T-helper 1 cell (primary cell): ENCODE data around the gene DAP.
"Not testable (repeated sequence)": the region's sequence is repeated elsewhere in the genome, so short reads cannot be mapped to it uniquely, and the experiment has no call there.

Source experiments
- DNase-seq, 5 donors: peaks; one replicate each; pipeline ENCODE4 v3.0.0-alpha.2; 2012 to 2020

DAP gene

DNA sequence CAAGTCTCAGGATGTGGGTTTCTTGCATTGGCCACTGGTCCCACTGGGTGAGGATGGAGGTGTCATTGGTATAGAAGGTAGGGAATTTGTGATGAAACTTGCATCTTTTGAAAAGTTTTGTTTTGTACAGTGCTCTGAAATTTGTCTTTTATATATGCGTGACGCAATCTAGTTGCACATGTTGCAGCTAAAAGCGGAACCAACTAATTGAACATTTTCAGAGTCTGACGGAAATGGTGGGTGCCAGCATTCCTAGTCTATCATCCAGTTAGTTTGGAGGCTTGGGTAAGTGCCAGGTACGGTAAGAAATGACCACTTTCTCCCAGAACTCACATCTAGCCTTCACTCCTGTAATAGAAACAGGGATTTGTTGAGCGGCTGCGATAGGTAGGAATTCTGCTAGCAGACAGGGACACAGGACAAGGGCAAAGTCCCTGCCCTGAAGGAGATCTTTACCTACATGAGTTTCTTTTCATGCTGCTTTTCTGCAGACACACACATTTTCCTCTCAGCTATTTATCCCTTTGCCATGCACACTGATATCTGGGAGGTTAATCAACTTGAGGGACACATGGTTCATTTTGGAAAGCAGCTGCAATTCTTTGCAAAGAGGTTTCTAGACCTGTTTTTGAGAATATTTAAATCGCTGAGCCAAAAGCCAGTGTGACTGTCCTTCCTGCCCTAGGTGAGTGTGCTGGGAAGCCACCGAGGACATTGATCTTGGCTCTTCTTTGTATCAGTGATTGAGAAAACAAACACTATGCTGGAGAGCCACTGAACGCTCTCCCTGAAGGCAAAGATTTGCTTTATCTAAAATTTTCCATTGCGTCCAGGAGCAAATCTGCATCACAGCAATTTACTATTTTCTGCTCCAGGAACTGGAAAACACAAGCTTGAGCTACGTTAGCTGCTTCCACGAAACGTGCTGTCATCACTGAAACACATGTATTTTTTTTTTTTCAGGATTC lies 89.7 kb downstream of the DAP start:
- DNase-seq, result no peak

- no peak for DNase-seq
These were observed 91.1 kb downstream of the DAP start for GRCh38 chr5:10669983-10670382.

DNA sequence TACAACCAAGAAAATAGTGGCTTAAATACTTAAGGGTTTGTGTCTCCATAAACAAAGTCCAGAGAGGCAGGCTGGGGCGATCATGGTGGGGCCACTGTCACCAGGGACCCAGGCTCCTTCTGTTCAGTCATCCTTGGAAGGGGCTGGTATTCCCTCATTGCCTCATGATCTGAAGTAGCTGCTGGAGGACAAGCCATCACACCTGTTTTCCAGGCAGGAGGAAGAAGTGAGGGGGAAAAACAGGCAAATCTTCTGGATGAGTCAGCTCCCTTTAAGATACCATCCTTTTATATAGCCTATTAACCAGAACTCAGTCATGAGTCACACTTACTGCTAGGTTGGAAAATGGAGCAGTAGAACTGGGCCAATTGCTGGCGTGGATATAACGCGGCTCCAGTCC lies 92.3 kb downstream of the DAP start:
- DNase-seq, result no peak

GRCh38 chr5:10667431-10668057 lies 93.5 kb downstream of the DAP start:
- no peak for DNase-seq

DNA sequence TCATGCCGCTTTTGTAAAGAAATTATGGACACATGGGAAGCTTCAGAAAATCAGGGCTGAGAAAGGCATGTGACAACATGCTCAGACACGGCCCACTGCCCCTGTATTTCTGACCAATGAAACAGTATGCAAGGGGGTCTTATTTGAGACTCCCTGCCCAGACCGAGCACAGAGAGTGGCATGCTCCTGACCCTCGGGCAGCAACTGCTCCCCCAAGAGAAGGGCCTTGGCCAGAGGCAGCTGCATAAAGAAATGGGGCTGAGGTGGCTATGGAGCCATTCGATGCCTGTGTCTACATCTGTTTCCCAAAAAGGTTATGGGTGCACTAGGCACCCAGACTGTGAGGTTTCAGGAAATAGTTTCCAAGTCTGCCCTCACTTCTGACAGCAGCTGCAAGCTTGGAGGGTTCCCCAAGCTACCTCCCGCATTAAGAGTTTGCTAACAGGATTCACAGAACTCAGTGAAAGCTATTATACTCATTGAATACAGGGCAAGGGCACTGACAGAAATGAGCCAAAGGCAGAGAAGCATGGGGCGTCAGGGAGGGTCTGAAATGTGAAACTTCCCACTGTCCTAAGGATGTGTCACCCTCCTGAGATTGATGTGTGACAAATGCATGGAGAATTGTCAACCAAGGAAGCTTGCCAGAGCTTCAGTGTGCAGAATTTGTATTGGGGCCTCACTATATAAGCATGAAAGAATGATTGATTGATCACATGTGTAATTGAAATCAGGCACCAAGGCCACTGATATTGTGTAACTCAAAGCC lies 94.3 kb downstream of the DAP start:
- DNase-seq, result no peak

GRCh38 chr5:10665799-10666198 lies 95.2 kb downstream of the DAP start:
- DNase-seq, result no peak

DNA sequence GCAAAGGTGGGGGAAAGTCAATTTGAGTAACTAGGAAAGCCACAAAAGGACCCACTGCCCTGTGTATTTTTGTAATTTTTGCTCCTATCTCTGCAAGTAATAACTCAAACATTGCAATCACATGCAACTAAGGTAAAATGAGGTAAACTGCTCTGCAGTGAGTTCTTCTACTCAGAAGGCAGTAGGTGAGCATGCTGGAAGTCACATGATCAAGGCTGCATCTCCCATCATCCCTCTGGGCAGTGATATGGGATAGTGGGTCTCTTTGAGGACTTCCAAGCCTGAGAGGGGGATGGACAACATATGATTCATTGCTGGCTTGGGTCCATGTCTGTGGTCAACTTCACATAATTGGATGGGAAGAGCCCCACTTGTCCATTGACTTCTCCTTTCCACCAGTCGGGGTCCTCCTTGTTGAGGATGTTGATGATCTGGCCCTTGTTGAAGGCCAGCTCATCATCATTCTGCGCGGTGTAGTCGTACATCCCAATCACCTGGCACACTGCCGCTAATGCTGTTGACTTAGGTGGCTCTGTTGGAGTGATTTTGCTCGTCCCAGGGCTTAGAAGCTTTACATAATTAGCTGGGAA lies 96.8 kb downstream of the DAP start:
- DNase-seq, result not testable (repeated sequence)

DNA sequence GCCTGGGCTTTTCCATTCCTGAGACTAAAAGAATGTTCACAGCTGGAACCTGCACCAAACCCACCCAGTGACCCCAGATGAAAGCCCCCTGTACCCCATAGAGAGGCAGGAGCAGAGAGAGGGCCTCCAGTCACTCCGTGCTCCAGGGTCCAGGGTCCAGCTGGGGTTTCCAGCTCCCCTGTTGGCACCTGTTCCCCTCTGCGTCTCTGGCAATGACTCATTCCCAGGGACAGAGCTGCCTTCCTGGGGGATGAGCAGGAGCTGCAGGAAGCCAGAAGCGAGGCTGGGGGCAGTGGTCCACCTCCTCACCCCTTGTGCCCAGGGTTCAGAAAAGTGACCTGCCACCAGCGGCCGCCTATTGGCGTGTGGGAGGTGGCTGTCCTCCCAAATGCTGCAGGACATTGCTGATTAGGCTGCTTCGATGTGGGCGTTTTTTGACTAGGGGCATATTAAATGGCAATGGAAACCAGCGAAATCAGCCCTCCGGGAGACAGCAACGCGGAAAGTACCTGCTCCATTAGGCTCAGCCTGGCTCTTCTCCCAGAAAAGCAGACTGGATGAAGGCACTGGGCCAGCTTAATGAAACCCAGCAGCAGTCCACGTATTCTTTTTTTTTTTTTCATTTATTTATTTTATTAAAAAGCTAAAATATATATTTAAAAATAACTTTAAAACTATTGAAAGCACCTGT lies 97.4 kb downstream of the DAP start:
- DNase-seq, result no peak

GRCh38 chr5:10662661-10663488 lies 98.2 kb downstream of the DAP start:
- no peak for DNase-seq

DNA sequence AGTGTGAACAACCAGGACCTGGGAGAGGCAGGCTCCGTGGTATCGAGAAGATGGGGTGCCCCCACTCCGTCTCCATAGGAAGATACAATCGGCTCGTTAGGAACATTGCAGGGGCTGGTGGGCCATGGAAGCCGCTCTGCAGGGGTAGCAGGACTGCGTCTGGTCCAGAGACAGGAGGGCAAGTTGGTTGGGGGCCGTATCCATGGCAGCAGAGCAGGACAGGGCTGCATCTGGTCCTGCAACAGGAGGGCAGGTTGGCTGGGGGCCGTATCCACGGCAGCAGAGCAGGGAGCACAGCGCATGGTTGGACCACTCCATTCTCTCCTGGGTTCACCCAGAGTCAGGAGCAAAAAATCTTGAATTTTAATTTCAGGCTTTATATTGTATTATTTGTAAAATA lies 99.0 kb downstream of the DAP start:
- DNase-seq, result no peak

DNA sequence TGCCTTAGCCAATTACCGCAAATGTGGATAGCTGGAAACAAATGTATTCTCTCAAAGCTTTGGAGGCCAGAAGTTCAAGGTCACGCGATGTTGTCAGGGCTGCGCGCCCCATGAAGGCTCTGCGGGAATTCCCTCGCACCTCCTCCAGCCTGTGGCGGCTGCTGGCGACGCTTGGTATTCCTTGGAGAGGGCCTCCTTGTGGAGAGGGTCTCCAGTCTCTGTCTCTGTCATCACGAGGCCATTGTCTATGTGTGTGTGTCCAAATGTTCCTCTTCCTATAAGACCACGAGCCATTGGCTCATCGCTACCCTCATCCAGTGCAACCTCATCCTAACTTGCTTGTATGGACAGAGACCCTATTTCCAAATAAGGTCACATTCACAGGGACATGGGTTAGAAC lies 99.6 kb downstream of the DAP start:
- DNase-seq, result no peak

- no peak for DNase-seq
These were observed 100.2 kb downstream of the DAP start for GRCh38 chr5:10660720-10661387.

DNA sequence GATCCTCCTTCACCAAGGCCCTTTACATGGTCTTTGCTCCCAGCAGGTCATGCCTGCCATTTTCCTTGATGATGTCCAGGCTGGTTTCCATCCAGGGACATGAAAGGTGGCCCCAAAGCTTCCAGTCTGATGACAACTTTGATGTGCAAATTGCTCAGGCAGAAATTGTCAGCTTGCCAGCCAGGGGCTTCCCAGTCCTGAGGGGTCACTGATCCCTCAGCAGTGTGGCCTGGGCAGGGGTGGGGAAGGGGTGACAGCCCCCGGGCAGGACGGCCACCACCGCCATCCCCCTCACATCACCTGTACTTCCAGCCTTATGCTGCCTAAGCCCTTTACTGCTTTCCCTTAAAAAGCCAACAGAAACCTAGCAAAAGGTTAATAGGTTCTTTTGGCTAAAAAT lies 100.9 kb downstream of the DAP start:
- DNase-seq, result no peak

- no peak for DNase-seq
These were observed 102.8 kb downstream of the DAP start for GRCh38 chr5:10658265-10658664.

GRCh38 chr5:10655972-10656830 lies 104.8 kb downstream of the DAP start:
- DNase-seq, result no peak

GRCh38 chr5:10655161-10655971 lies 105.7 kb downstream of the DAP start:
- no peak for DNase-seq

- no peak for DNase-seq
These were observed 106.5 kb downstream of the DAP start for GRCh38 chr5:10654566-10654965.

GRCh38 chr5:10653751-10654400 lies 107.2 kb downstream of the DAP start:
- no peak for DNase-seq
